PC-3 (cell line): ENCODE results near the gene RNF26. TPM values are rescaled to one million over a fixed set of nuclear protein-coding genes. Genes with fewer than 3 reads are reported as not detected.

Source experiments
- ATAC-seq: fragments of 200-7000 bp; cut with Tn5 transposase; 2 replicates; pipeline ENCODE4 v1.9.1; 2020; ENCODE audit warnings: mild to moderate bottlenecking, moderate library complexity
- BruUV-seq: library from RNA; stranded (reverse); fragments of 400-500 nt; replicated peaks from 2 replicates; lab custom pipeline; 2021; lab: Mats Ljungman, UMichigan
- CTCF ChIA-PET: fragments of 300-600 bp; sonication (Branson Sonifier 250); formaldehyde crosslinking; loops from one replicate; lab custom pipeline; 2022; ENCODE audit warnings: antibody characterized with exemption; lab: Charles Lee
- POLR2A ChIA-PET: fragments of 300-600 bp; sonication (Branson Sonifier 250); formaldehyde crosslinking; loops from one replicate; lab custom pipeline; 2022; ENCODE audit warnings: antibody characterized with exemption; ENCODE audit not compliant: unreplicated experiment; lab: Charles Lee
- DNase-seq: peaks from one replicate; pipeline ENCODE4 v3.0.0-alpha.2; 2015
- H2AFZ ChIP-seq: fragments of 300-600 bp; sonication (generic); 2 replicates; pipeline ENCODE4 v1.6.0; 2016; ENCODE audit warnings: antibody characterized with exemption, low read length
- H3F3A ChIP-seq: fragments of 300-600 bp; sonication (generic); one replicate; pipeline ENCODE4 v1.6.0; 2017; ENCODE audit warnings: antibody characterized with exemption, low read length, control low read depth, mild to moderate bottlenecking; ENCODE audit not compliant: unreplicated experiment
- H3K27ac ChIP-seq: fragments of 300-600 bp; sonication (generic); 2 replicates; pipeline ENCODE4 v1.5.1; 2016; ENCODE audit warnings: mild to moderate bottlenecking, low read length
- H3K27me3 ChIP-seq: fragments of 300-600 bp; sonication (generic); 2 replicates; pipeline ENCODE4 v1.6.1; 2016; ENCODE audit warnings: low read length, mixed read lengths
- H3K36me3 ChIP-seq: fragments of 300-600 bp; sonication (generic); 2 replicates; pipeline ENCODE4 v1.6.1; 2016; ENCODE audit warnings: low read depth, mixed run types, low read length, mixed read lengths
- H3K4me1 ChIP-seq: fragments of 300-600 bp; sonication (generic); 2 replicates; pipeline ENCODE4 v1.5.1; 2016; ENCODE audit warnings: low read length; ENCODE audit not compliant: insufficient read depth
- H3K4me2 ChIP-seq: fragments of 300-600 bp; sonication (generic); 2 replicates; pipeline ENCODE4 v1.6.0; 2016; ENCODE audit warnings: low read length
- H3K4me3 ChIP-seq: fragments of 300-600 bp; sonication (generic); 2 replicates; pipeline ENCODE4 v1.5.1; 2016; ENCODE audit warnings: mild to moderate bottlenecking, low read length, mixed read lengths
- H3K79me2 ChIP-seq: fragments of 300-600 bp; sonication (generic); 2 replicates; pipeline ENCODE4 v1.6.1; 2017; ENCODE audit warnings: low read length, mixed read lengths
- H3K9ac ChIP-seq: fragments of 300-600 bp; sonication (generic); 2 replicates; pipeline ENCODE4 v1.6.0; 2016; ENCODE audit warnings: mild to moderate bottlenecking, low read length
- H3K9me2 ChIP-seq: fragments of 300-600 bp; sonication (generic); replicated peaks from 2 replicates; pipeline ENCODE4 v1.6.1; 2016; ENCODE audit warnings: mixed run types, low read length, mixed read lengths
- H3K9me3 ChIP-seq: fragments of 300-600 bp; sonication (generic); 2 replicates; pipeline ENCODE4 v1.6.1; 2016; ENCODE audit warnings: low read length, mixed read lengths
- H4K20me1 ChIP-seq: fragments of 300-600 bp; sonication (generic); 2 replicates; pipeline ENCODE4 v1.6.1; 2016; ENCODE audit warnings: low read length, mixed read lengths
- CTCF ChIP-seq: fragments of 300-600 bp; sonication (generic); conservative IDR thresholded peaks from 2 replicates; pipeline ENCODE4 v1.5.1; 2017; ENCODE audit warnings: antibody characterized with exemption, low read depth, mild to moderate bottlenecking, low read length
- EZH2 ChIP-seq: fragments of 300-600 bp; sonication (generic); IDR thresholded peaks from one replicate; pipeline ENCODE4 v1.6.1; 2017; ENCODE audit warnings: antibody characterized with exemption, mild to moderate bottlenecking, low read length; ENCODE audit not compliant: unreplicated experiment
- EZH2phosphoT487 ChIP-seq: fragments of 300-600 bp; sonication (generic); IDR thresholded peaks from 2 replicates; pipeline ENCODE4 v1.6.1; 2018; ENCODE audit warnings: mild to moderate bottlenecking, antibody characterized with exemption, low read length, borderline replicate concordance
- intact Hi-C: fragments of 100-400 bp; cut with micrococcal nuclease; formaldehyde crosslinking; loops from 2 replicates; pipeline ENCODE4 v1.9.0; 2023
- total RNA-seq: library from RNA; depleted of rRNA; stranded (reverse); fragments of >200 nt; gene quantifications from 2 replicates; pipeline ENCODE4 v1.2.3, GENCODE V29; 2014

The RNF26 gene
- total RNA-seq, 1 experiment from 2014 or later = 22.9 TPM

GRCh38 chr11:119380160-119380826 is 46.0 kb downstream of the RNF26 start:
- no peaks in the 10 kb centered on the region for H3K27me3 ChIP-seq
- CTCF ChIA-PET = no interaction called here
- no peaks in the 10 kb centered on the region for H3K9me3 ChIP-seq
- no peak for DNase-seq
- H3K4me1 ChIP-seq = peaks cover 27% of the 10 kb centered on the region
- no peaks in the 10 kb centered on the region for H3K36me3 ChIP-seq
- no peaks in the 10 kb centered on the region for H3K79me2 ChIP-seq
- ATAC-seq = no peak
- intact Hi-C loops = loop anchor here (2.0 kb wide), 1 partner anchor 19 kb away; no protein-coding TSS in a partner anchor
- no peaks in the 10 kb centered on the region for H4K20me1 ChIP-seq
- H3K27ac ChIP-seq = no peak overlapping the region
- peak overlapping the region; percentile 99 for H3K4me2 ChIP-seq
- H3K9ac ChIP-seq = no peak overlapping the region
- POLR2A ChIA-PET = no interaction called here
- H3K9me2 ChIP-seq = no peaks in the 10 kb centered on the region
- no peaks in the 10 kb centered on the region for H3F3A ChIP-seq
- TF ChIP-seq EZH2phosphoT487 (no peak), EZH2 (no peak), CTCF (no peak)
- no TSS peak for BruUV-seq
- peak overlapping the region; percentile 95 for H2AFZ ChIP-seq
- peak overlapping the region; percentile 80 for H3K4me3 ChIP-seq

GRCh38 chr11:119380827-119381180 is 46.5 kb downstream of the RNF26 start:
- no peaks in the 10 kb centered on the region for H3K79me2 ChIP-seq
- ChIA-PET POLR2A (interaction anchor here (0.7 kb wide), 1 partner anchor 42 kb away, joined by 4 read pairs; no protein-coding TSS in a partner anchor), CTCF (interaction anchor here (0.5 to 2.0 kb wide), 6 partner anchors 25 to 259 kb away, joined by 3 to 14 read pairs (median 6); partner anchors contain the start of gene HINFP)
- no peak overlapping the region for H3K27ac ChIP-seq
- no peaks in the 10 kb centered on the region for H3F3A ChIP-seq
- no peaks in the 10 kb centered on the region for H4K20me1 ChIP-seq
- H3K9me2 ChIP-seq = no peaks in the 10 kb centered on the region
- peak overlapping the region; percentile 62 for H3K9ac ChIP-seq
- peak overlapping the region; percentile 80 for H3K4me3 ChIP-seq
- no peaks in the 10 kb centered on the region for H3K36me3 ChIP-seq
- intact Hi-C loops = loop anchor here (1.0 to 2.0 kb wide), 2 partner anchors 20 to 93 kb away; no protein-coding TSS in a partner anchor
- H3K9me3 ChIP-seq = no peaks in the 10 kb centered on the region
- ATAC-seq (0 out of 2 replicates have a peak, but pooled peaks have one; percentile 1), DNase-seq (no peak)
- H3K4me2 ChIP-seq = peak overlapping the region; percentile 99
- no peaks in the 10 kb centered on the region for H3K27me3 ChIP-seq
- TSS peak; percentile 64 for BruUV-seq
- H2AFZ ChIP-seq = peak overlapping the region; percentile 95
- TF ChIP-seq EZH2phosphoT487 (no peak), EZH2 (no peak), CTCF (no peak)
- H3K4me1 ChIP-seq = peaks cover 27% of the 10 kb centered on the region
